Adrenal gland (tissue), 5 donors: Measurements from ENCODE around the gene FBLN5.

ENCODE experiments used
- POLR2A ChIP-seq, 2 donors: fragments of 450-650 bp; IDR thresholded peaks; one replicate each; pipeline ENCODE4 v1.6.1; 2017; ENCODE audit warnings: antibody characterized with exemption in 2 of 2, mild to moderate bottlenecking in 2 of 2, moderate library complexity in 1 of 2
- TF ChIP-seq, protein P1 (sequence below), 6 experiments: fragments of 450-650 bp in 4 of 6; fragments of 200-600 bp in 2 of 6; sonication (generic) in 1 of 6; IDR thresholded peaks; 1 replicate in 5 of 6; 2 replicates in 1 of 6; pipeline versions ENCODE4 v1.5.1 to v1.8.0; 2016 to 2021; ENCODE audit warnings: antibody characterized with exemption in 6 of 6, mild to moderate bottlenecking in 2 of 6, moderate library complexity in 1 of 6
- donor health status: DM: no; HTN: no; CAD: no.

- TF ChIP-seq, protein P1, sequence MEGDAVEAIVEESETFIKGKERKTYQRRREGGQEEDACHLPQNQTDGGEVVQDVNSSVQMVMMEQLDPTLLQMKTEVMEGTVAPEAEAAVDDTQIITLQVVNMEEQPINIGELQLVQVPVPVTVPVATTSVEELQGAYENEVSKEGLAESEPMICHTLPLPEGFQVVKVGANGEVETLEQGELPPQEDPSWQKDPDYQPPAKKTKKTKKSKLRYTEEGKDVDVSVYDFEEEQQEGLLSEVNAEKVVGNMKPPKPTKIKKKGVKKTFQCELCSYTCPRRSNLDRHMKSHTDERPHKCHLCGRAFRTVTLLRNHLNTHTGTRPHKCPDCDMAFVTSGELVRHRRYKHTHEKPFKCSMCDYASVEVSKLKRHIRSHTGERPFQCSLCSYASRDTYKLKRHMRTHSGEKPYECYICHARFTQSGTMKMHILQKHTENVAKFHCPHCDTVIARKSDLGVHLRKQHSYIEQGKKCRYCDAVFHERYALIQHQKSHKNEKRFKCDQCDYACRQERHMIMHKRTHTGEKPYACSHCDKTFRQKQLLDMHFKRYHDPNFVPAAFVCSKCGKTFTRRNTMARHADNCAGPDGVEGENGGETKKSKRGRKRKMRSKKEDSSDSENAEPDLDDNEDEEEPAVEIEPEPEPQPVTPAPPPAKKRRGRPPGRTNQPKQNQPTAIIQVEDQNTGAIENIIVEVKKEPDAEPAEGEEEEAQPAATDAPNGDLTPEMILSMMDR (IDR thresholded peaks at IDR 0.05), result no peak
- TF ChIP-seq POLR2A (IDR thresholded peaks at IDR 0.05), result no peak
These were observed 65.1 kb downstream of the FBLN5 start for GRCh38 chr14:91882369-91882768.
